ENCODE data around the gene LRRIQ4. TPM values are rescaled to one million over a fixed set of nuclear protein-coding genes. Genes with fewer than 3 reads are reported as not detected.

The LRRIQ4 gene
- total RNA-seq: not detected

GRCh38 chr3:169812332-169813235 lies at the start of gene LRRIQ4, which contains the start of gene LRRC34:
Gene LRRIQ4 (plus strand): TSS chr3:169812870. CDS start chr3:169821922, 9,052 bp downstream.
Gene LRRC34 (minus strand): TSS chr3:169812904. CDS start chr3:169812548, 356 bp downstream.
- intact Hi-C loops (cut with DNase I): no loop called here
- H3K9me3 ChIP-seq: no peaks in the 10 kb centered on the region
- H3K27me3 ChIP-seq: no peaks in the 10 kb centered on the region
- no peak for TF ChIP-seq CTCF (IDR thresholded peaks at IDR 0.05)
- H3K4me1 ChIP-seq: peaks cover 0 to 6% of the 10 kb centered on the region in 2 donors
- H3K36me3 ChIP-seq: no peaks in the 10 kb centered on the region
- peak within 1 kb of the TSS; percentile 58 to 73 for H3K4me3 ChIP-seq
- peak within 1 kb of the TSS; percentile 47 to 81 for H3K27ac ChIP-seq
- DNase-seq (ENCODE audit: low spot score in 2 of 2): peak in 1 of 2 donors; percentile 84

GRCh38 chr3:169764312-169764881 lies 48.3 kb upstream of the LRRIQ4 start:
- H3K4me1 ChIP-seq: peaks cover 3 to 8% of the 10 kb centered on the region in 2 donors
- no peaks in the 10 kb centered on the region for H3K36me3 ChIP-seq
- DNase-seq (ENCODE audit: low spot score in 2 of 2): peak in 1 of 2 donors; percentile 86
- peak overlapping the region; percentile 96 to 97 for H3K27ac ChIP-seq
- intact Hi-C loops (cut with DNase I): loop anchor here (2.0 to 10.0 kb wide), 6 partner anchors 102 to 1667 kb away; partner anchors contain the start of genes GOLIM4, MECOM and SKIL
- H3K27me3 ChIP-seq: no peaks in the 10 kb centered on the region
- H3K4me3 ChIP-seq: peak overlapping the region; percentile 75 to 83
- TF ChIP-seq CTCF (IDR thresholded peaks at IDR 0.05): no peak
- H3K9me3 ChIP-seq: peaks cover 0 to 3% of the 10 kb centered on the region in 2 donors

GRCh38 chr3:169764882-169765612 lies 47.6 kb upstream of the LRRIQ4 start, which contains the start of gene TERC:
Gene TERC (minus strand): TSS chr3:169765060.
- Histone ChIP-seq H3K27ac (peak within 1 kb of the TSS; percentile 96 to 97), H3K4me3 (peak within 1 kb of the TSS; percentile 75 to 83), H3K36me3 (no peaks in the 10 kb centered on the region), H3K27me3 (no peaks in the 10 kb centered on the region), H3K4me1 (peaks cover 3 to 8% of the 10 kb centered on the region in 2 donors), H3K9me3 (peaks cover 0 to 3% of the 10 kb centered on the region in 2 donors)
- no peak for TF ChIP-seq CTCF (IDR thresholded peaks at IDR 0.05)
- peak; percentile 77 to 98 for DNase-seq (ENCODE audit: low spot score in 2 of 2)
- intact Hi-C loops (cut with DNase I): loop anchor here (2.0 to 10.0 kb wide), 6 partner anchors 102 to 1668 kb away; partner anchors contain the start of genes GOLIM4, MECOM and SKIL

- no peaks in the 10 kb centered on the region for H3K9me3 ChIP-seq
- intact Hi-C loops (cut with DNase I): loop anchor here (5.0 to 10.0 kb wide), 5 partner anchors 198 to 1515 kb away; partner anchors contain the start of genes PHC3 and SEC62
- peak within 1 kb of the TSS; percentile 64 to 76 for H3K4me3 ChIP-seq
- H3K36me3 ChIP-seq: peaks cover 0 to 4% of the 10 kb centered on the region in 2 donors
- no peak for TF ChIP-seq CTCF (IDR thresholded peaks at IDR 0.05)
- DNase-seq (ENCODE audit: low spot score in 2 of 2): peak in 1 of 2 donors; percentile 75
- H3K27ac ChIP-seq: peak within 1 kb of the TSS; percentile 91 to 95
- H3K27me3 ChIP-seq: no peaks in the 10 kb centered on the region
- peaks cover 3 to 12% of the 10 kb centered on the region in 2 donors for H3K4me1 ChIP-seq
These were observed 43.1 kb upstream of the LRRIQ4 start, which contains the start of gene ACTRT3 for GRCh38 chr3:169769287-169770181. Gene ACTRT3 (minus strand): TSS chr3:169769561. CDS start chr3:169769520, 41 bp downstream.

Measured in ascending aorta (tissue), 2 donors.